Activated naive CD8-positive, alpha-beta T cell (primary cell): Measurements from ENCODE around the gene RPRD2.
"Not testable (repeated sequence)": the region's sequence is repeated elsewhere in the genome, so short reads cannot be mapped to it uniquely, and the experiment has no call there.

ENCODE experiments used
- H3K27ac Mint-ChIP-seq: one replicate; pipeline ENCODE4 v1.8.0; 2021; ENCODE audit warnings: mixed read lengths
- H3K27me3 Mint-ChIP-seq: one replicate; pipeline ENCODE4 v1.8.0; 2021; ENCODE audit warnings: mixed read lengths
- H3K36me3 Mint-ChIP-seq: one replicate; pipeline ENCODE4 v1.8.0; 2021; ENCODE audit warnings: mixed read lengths
- H3K4me1 Mint-ChIP-seq: one replicate; pipeline ENCODE4 v1.8.0; 2021; ENCODE audit warnings: low read depth, mixed read lengths
- H3K4me3 Mint-ChIP-seq: one replicate; pipeline ENCODE4 v1.8.0; 2021; ENCODE audit warnings: mild to moderate bottlenecking, mixed read lengths
- H3K9me3 Mint-ChIP-seq: one replicate; pipeline ENCODE4 v1.8.0; 2021; ENCODE audit warnings: low read depth, mixed read lengths

Gene RPRD2

GRCh38 chr1:150363426-150364230 lies at the start of gene RPRD2:
Gene RPRD2 (plus strand): TSS chr1:150364147. CDS start chr1:150364715, 568 bp downstream.
- Mint-ChIP-seq H3K9me3 (no peaks in the 10 kb centered on the region), H3K4me1 (peaks cover 33% of the 10 kb centered on the region), H3K4me3 (peak within 1 kb of the TSS; percentile 98), H3K27me3 (no peaks in the 10 kb centered on the region), H3K27ac (peak within 1 kb of the TSS; percentile 99), H3K36me3 (peaks cover 2% of the 10 kb centered on the region)

GRCh38 chr1:150314691-150315090 lies 49.3 kb upstream of the RPRD2 start:
- H3K4me1 Mint-ChIP-seq, H3K27me3 Mint-ChIP-seq, H3K4me3 Mint-ChIP-seq, H3K36me3 Mint-ChIP-seq, H3K27ac Mint-ChIP-seq, H3K9me3 Mint-ChIP-seq: not testable (repeated sequence)

GRCh38 chr1:150320667-150320978 lies 43.3 kb upstream of the RPRD2 start:
- peak overlapping the region; percentile 100 for H3K27ac Mint-ChIP-seq
- peaks cover 3% of the 10 kb centered on the region for H3K36me3 Mint-ChIP-seq
- H3K4me3 Mint-ChIP-seq: peak overlapping the region; percentile 100
- peaks cover 31% of the 10 kb centered on the region for H3K4me1 Mint-ChIP-seq
- H3K9me3 Mint-ChIP-seq: no peaks in the 10 kb centered on the region
- H3K27me3 Mint-ChIP-seq: no peaks in the 10 kb centered on the region

DNA sequence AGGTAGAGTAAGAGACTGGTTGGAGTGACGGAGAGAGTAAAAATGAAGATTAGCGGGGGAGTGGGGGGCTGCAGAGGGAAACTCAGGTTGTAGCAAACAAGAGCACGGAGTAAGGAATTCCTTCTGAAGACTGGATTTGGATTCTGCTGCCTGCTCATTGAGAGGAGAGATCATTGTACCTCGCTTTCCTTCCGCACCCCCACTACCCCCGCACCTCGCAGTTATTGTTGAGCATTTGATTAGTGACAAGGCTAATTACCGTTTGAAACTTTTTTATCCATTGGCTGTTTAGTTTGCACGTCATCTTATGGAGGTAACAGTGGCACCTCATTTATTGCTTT lies 42.2 kb upstream of the RPRD2 start:
- H3K27ac Mint-ChIP-seq: peak overlapping the region; percentile 100
- peak overlapping the region; percentile 100 for H3K4me3 Mint-ChIP-seq
- peaks cover 41% of the 10 kb centered on the region for H3K4me1 Mint-ChIP-seq
- peaks cover 5% of the 10 kb centered on the region for H3K36me3 Mint-ChIP-seq
- H3K9me3 Mint-ChIP-seq: no peaks in the 10 kb centered on the region
- no peaks in the 10 kb centered on the region for H3K27me3 Mint-ChIP-seq

GRCh38 chr1:150322310-150322709 lies 41.6 kb upstream of the RPRD2 start:
- no peaks in the 10 kb centered on the region for H3K27me3 Mint-ChIP-seq

GRCh38 chr1:150332651-150333290 lies 31.2 kb upstream of the RPRD2 start:
- Mint-ChIP-seq H3K27ac (no peak overlapping the region), H3K4me3 (no peak overlapping the region), H3K36me3 (peaks cover 3% of the 10 kb centered on the region), H3K9me3 (no peaks in the 10 kb centered on the region), H3K27me3 (no peaks in the 10 kb centered on the region), H3K4me1 (peaks cover 4% of the 10 kb centered on the region)

More at GRCh38 chr1:150322310-150322709, 41.6 kb upstream of the RPRD2 start:
- Mint-ChIP-seq H3K4me3 (peak overlapping the region; percentile 100), H3K9me3 (no peaks in the 10 kb centered on the region), H3K36me3 (peaks cover 5% of the 10 kb centered on the region), H3K4me1 (peaks cover 42% of the 10 kb centered on the region), H3K27ac (peak overlapping the region; percentile 100)

GRCh38 chr1:150346316-150346715 lies 17.6 kb upstream of the RPRD2 start:
- Mint-ChIP-seq H3K36me3 (peaks cover 9% of the 10 kb centered on the region), H3K27ac (no peak overlapping the region), H3K27me3 (no peaks in the 10 kb centered on the region), H3K9me3 (no peaks in the 10 kb centered on the region), H3K4me3 (no peak overlapping the region), H3K4me1 (no peaks in the 10 kb centered on the region)

DNA sequence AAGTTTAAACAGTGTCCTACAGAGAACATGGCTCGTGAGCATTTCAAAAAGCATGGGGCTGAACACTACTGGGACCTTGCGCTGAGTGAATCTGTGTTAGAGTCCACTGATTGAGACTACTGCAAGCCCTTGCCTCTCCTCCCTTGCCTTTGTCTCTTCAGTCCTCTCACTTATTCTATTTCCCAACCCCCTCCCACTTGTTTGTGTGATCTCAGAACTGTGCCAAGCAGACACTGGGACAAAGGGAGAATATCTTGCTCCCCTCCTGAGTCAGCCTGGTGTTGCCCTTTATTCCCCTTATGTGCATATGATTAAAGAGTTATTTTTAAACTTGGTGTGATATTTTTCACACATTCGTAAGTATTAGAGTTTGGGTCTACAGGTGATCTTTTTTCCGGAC lies 11.1 kb upstream of the RPRD2 start:
- Mint-ChIP-seq H3K4me1 (no peaks in the 10 kb centered on the region), H3K27ac (no peak overlapping the region), H3K27me3 (no peaks in the 10 kb centered on the region), H3K9me3 (no peaks in the 10 kb centered on the region), H3K4me3 (no peak overlapping the region), H3K36me3 (peaks cover 7% of the 10 kb centered on the region)

DNA sequence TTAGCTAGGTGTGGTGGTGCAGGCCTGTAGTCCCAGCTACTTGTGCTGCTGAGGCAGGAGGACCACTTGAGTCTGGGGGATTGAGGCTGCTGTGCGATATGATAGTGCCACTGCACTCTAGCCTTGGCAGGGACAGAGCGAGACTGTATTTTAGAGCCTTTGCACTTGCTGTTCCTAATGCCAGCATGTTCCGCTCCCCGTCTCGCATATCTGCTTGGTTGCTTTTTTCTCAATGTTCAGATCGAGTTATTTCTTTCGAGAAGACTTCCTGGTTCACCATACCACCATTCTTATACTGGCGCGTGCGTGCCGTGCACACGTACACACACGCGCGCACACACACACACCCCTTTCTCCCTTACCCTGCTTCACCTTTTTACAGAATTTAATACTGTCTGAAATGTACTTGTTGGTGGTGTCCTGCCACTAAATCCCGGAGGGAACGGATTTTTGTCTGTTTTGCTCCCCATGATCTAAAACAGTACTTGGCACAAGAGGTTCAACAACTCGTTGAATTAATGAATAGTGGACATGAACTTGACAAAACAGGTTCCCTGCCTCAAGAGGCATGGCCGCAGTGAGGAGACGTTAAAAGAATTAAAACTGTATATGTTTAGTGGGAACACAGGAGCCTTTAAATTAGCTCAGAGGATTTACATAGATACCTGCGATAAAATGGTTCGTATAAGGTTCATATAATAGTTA lies 1.1 kb upstream of the RPRD2 start:
- Mint-ChIP-seq H3K4me3 (peak overlapping the region; percentile 98), H3K27ac (peak overlapping the region; percentile 99), H3K27me3 (no peaks in the 10 kb centered on the region), H3K9me3 (no peaks in the 10 kb centered on the region), H3K36me3 (peaks cover 2% of the 10 kb centered on the region), H3K4me1 (peaks cover 31% of the 10 kb centered on the region)

DNA sequence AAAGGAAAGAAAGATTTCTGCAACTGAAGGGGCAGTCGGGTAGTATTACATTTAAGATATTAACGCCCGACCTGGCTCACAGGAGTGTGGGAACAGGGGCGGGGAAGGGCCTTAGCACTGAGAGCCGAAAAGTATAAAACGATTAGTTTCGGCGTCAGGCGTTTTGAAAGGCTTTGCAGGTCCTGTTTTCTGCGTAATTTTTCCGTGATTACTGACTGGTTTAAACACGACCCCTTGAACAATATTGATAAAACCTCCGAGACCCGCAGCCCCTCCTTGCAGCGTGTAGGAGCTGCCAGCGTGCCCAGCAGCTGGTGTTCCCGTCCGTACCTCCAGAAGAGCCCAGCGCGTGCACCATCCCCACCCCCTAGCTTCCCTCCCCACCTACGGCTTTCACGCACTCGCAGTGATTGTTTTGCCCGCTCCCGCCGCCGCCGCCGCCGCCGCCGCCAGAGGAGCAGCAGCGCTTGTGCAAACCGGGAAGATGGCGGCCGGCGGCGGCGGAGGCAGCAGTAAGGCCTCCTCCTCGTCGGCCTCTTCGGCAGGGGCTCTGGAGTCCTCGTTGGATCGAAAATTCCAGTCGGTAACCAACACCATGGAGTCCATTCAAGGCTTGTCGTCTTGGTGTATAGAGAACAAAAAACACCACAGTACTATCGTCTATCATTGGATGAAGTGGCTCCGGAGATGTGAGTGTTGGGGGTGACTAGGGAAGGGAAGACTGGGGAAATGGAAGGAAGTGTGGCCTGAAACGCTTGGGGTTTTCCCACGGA lies 470 bp downstream of the RPRD2 start:
- Mint-ChIP-seq H3K27ac (peak overlapping the region; percentile 99), H3K4me3 (peak overlapping the region; percentile 98), H3K4me1 (peaks cover 38% of the 10 kb centered on the region), H3K36me3 (peaks cover 2% of the 10 kb centered on the region), H3K27me3 (no peaks in the 10 kb centered on the region), H3K9me3 (no peaks in the 10 kb centered on the region)

DNA sequence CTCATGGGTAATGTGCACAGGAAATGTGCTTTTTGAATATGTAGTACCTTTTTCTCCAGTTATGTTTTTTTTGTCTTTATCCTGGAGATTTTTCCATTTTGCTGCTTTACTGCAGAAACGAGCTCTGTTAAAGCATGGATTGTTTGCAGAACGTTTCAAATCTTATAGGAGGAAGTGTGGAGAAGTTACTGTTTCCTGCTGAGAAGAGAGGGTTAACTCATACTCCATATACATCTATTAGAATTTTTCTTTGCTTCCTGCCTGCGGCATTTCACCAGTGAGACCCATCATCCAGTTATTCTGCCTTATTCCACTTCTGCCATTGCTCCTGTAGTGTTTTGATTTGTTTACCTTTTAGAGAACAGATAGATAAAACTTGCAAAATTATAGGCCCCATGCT lies 2.0 kb downstream of the RPRD2 start:
- H3K36me3 Mint-ChIP-seq: peaks cover 2% of the 10 kb centered on the region
- no peaks in the 10 kb centered on the region for H3K27me3 Mint-ChIP-seq
- peak overlapping the region; percentile 99 for H3K27ac Mint-ChIP-seq
- peaks cover 50% of the 10 kb centered on the region for H3K4me1 Mint-ChIP-seq
- no peaks in the 10 kb centered on the region for H3K9me3 Mint-ChIP-seq
- H3K4me3 Mint-ChIP-seq: peak overlapping the region; percentile 98

DNA sequence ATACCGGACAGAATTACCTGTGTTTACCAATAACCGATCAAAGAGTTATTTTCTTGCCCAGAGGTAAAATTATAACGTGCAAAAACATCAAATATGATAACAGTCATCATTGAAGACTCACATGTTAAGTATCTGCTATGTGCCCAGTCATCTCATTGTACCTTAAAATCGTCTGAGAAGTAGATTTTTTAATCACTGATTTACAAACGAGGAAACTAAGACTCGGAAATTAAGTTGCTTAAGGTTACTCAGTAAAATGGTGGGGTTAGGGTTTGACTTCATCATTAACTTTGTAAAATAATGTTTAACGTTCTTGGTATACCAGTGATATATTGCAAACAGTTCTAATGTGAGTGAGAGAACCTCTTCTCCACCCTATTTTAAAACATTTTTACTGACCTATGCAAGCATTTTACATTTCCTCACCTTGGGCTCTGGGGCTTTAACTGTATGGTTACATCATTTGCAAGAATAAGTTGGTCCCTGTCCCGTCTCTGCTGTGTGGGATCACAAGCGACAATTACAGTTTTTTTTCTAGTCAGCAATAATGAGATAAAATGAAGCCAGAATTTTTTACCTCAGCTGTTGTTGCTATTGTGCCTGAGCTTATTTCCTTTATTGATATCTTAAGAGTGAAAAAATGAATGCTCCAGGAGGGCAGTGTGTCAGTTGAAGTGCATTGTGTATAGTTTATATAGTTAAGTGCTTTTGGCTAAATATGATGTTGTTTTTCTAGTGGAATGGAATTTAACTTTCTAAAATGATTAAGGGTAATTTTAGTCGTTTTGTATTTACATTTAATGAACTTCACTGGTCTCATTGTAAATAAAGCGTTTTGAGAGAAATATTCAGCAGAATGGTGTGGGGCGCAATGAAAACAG lies 2.7 kb downstream of the RPRD2 start:
- H3K4me1 Mint-ChIP-seq: peaks cover 57% of the 10 kb centered on the region
- H3K27me3 Mint-ChIP-seq: no peaks in the 10 kb centered on the region
- H3K36me3 Mint-ChIP-seq: peaks cover 2% of the 10 kb centered on the region
- no peaks in the 10 kb centered on the region for H3K9me3 Mint-ChIP-seq
- peak overlapping the region; percentile 99 for H3K27ac Mint-ChIP-seq
- H3K4me3 Mint-ChIP-seq: peak overlapping the region; percentile 98

DNA sequence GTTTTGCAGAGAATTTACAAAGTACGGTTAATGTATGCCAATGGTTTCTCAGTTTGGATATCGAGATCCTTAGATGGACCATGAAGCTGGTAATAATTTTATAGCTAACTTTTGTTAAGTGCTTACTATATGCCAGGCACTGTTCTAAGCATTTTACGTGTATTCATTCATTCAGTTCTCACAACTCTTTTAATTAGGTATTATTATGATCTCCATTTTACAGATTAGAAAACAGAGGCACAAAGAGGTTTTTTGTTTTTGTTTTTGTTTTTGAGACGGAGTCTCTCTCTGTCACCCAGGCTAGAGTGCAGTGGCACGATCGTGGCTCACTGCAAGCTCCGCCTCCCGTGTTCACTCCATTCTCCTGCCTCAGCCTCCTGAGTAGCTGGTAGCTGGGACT lies 7.2 kb downstream of the RPRD2 start:
- no peaks in the 10 kb centered on the region for H3K27me3 Mint-ChIP-seq
- H3K9me3 Mint-ChIP-seq: no peaks in the 10 kb centered on the region
- H3K27ac Mint-ChIP-seq: peak overlapping the region; percentile 59
- peaks cover 80% of the 10 kb centered on the region for H3K4me1 Mint-ChIP-seq
- peak overlapping the region; percentile 38 for H3K4me3 Mint-ChIP-seq
- peaks cover 6% of the 10 kb centered on the region for H3K36me3 Mint-ChIP-seq

- H3K36me3 Mint-ChIP-seq: peaks cover 6% of the 10 kb centered on the region
- H3K4me3 Mint-ChIP-seq: peak overlapping the region; percentile 32
- H3K27ac Mint-ChIP-seq: peak overlapping the region; percentile 69
- peaks cover 74% of the 10 kb centered on the region for H3K4me1 Mint-ChIP-seq
- H3K27me3 Mint-ChIP-seq: no peaks in the 10 kb centered on the region
- no peaks in the 10 kb centered on the region for H3K9me3 Mint-ChIP-seq
These were observed 8.6 kb downstream of the RPRD2 start for GRCh38 chr1:150372580-150372979.
